Measurements from ENCODE around the gene ROR2. TPM values are rescaled to one million over a fixed set of nuclear protein-coding genes. Genes with fewer than 3 reads are reported as not detected.

The ROR2 gene
- total and polyA plus RNA-seq, 2 of the 8 experiments (the other 6 are each of a cell fraction or from before 2014, with no cell fraction given): 2.7 to 4.3 TPM

GRCh38 chr9:91857291-91858212 is 92.5 kb downstream of the ROR2 start (continued):
- TF ChIP-seq CHD1 (IDR thresholded peaks at IDR 0.05; ENCODE audit: low read depth, low read length): no peak
- no peak for TF ChIP-seq SUZ12 (IDR thresholded peaks at IDR 0.05; ENCODE audit: low read length)
- TF ChIP-seq RFX5 (IDR thresholded peaks at IDR 0.05; ENCODE audit: borderline replicate concordance, low read depth, low read length): no peak
- no peak for TF ChIP-seq JUND (IDR thresholded peaks at IDR 0.05; ENCODE audit: low read length)
- TF ChIP-seq TEAD4 (IDR thresholded peaks at IDR 0.05; ENCODE audit: low read depth, low read length): no peak
- TF ChIP-seq EGR1 (IDR thresholded peaks at IDR 0.05; ENCODE audit: borderline replicate concordance, low read depth, low read length): no peak
- no peak for TF ChIP-seq USF2 (IDR thresholded peaks at IDR 0.05; ENCODE audit: low read length)
- no peak for TF ChIP-seq CBX5 (IDR thresholded peaks at IDR 0.05; ENCODE audit: low read depth, low read length)
- no peak for TF ChIP-seq HDAC2 (IDR thresholded peaks at IDR 0.05; ENCODE audit: borderline replicate concordance in 1 of 2, low read depth in 2 of 2, low read length in 2 of 2)

All from H1 (cell line).